ENCODE results near the gene SRI. TPM values are rescaled to one million over a fixed set of nuclear protein-coding genes. Genes with fewer than 3 reads are reported as not detected.

The SRI gene
- total RNA-seq, 2 experiments from 2014 or later = 169 TPM

DNA sequence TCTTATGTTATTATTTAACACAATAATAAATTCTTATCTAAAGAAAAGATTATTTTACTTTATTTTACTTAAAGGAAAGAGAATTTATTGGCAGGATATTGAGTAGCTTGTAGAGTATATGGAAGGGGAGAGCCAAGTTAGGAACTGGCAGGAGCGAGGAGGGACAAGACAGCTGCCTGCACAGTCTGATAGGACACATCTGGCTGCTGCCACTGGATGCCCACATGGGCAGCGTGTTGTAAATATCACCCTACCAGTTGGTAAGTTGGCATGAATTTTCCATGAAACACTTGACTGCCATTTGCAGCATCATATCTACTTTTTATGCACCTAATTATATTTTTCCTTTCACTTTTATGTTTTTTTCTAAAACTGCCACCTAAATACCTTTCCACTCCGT lies 19.6 kb downstream of the SRI start:
- H3K27me3 Mint-ChIP-seq = no peaks in the 10 kb centered on the region
- ATAC-seq (no peak), DNase-seq (no peak)
- no peak overlapping the region for H3K4me3 Mint-ChIP-seq
- ChIA-PET CTCF (no interaction called here), POLR2A (no interaction called here)
- TF ChIP-seq, protein P1, sequence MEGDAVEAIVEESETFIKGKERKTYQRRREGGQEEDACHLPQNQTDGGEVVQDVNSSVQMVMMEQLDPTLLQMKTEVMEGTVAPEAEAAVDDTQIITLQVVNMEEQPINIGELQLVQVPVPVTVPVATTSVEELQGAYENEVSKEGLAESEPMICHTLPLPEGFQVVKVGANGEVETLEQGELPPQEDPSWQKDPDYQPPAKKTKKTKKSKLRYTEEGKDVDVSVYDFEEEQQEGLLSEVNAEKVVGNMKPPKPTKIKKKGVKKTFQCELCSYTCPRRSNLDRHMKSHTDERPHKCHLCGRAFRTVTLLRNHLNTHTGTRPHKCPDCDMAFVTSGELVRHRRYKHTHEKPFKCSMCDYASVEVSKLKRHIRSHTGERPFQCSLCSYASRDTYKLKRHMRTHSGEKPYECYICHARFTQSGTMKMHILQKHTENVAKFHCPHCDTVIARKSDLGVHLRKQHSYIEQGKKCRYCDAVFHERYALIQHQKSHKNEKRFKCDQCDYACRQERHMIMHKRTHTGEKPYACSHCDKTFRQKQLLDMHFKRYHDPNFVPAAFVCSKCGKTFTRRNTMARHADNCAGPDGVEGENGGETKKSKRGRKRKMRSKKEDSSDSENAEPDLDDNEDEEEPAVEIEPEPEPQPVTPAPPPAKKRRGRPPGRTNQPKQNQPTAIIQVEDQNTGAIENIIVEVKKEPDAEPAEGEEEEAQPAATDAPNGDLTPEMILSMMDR (IDR thresholded peaks at IDR 0.05) = no peak
- peaks cover 23% of the 10 kb centered on the region for H3K36me3 Mint-ChIP-seq (ENCODE audit: low read depth)
- no peak overlapping the region for H3K27ac Mint-ChIP-seq
- peaks cover 21% of the 10 kb centered on the region for H3K4me1 Mint-ChIP-seq (ENCODE audit: low read depth)
- no peaks in the 10 kb centered on the region for H3K9me3 Mint-ChIP-seq
- intact Hi-C loops (cut with micrococcal nuclease) = no loop called here

DNA sequence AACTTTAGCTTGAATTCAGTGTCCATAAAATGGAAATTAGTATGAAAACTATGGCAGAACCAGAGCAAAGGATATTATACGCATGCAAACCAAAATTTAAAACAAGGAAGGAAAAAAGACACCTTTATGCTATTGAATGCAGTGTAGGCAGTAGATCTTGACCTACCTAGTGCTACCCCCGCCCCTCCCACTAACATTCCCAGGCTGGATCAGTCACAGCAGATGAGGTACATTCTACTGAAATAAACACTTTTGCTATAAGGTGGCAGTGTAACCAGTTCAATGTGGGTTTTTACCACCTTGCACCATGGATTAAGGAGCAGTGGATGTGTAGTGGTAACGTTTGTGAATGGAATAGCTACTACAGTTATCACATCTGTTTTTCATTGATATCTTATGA lies 27.9 kb downstream of the SRI start:
- no peaks in the 10 kb centered on the region for H3K4me1 Mint-ChIP-seq (ENCODE audit: low read depth)
- H3K36me3 Mint-ChIP-seq (ENCODE audit: low read depth) = no peaks in the 10 kb centered on the region
- ChIA-PET CTCF (interaction anchor here (0.9 kb wide), 1 partner anchor 25 kb away, joined by 3 read pairs; no protein-coding TSS in a partner anchor), POLR2A (no interaction called here)
- no peaks in the 10 kb centered on the region for H3K27me3 Mint-ChIP-seq
- TF ChIP-seq, protein P1 (IDR thresholded peaks at IDR 0.05) = no peak
- ATAC-seq (no peak), DNase-seq (no peak)
- H3K9me3 Mint-ChIP-seq = no peaks in the 10 kb centered on the region
- no peak overlapping the region for H3K27ac Mint-ChIP-seq
- intact Hi-C loops (cut with micrococcal nuclease) = no loop called here
- no peak overlapping the region for H3K4me3 Mint-ChIP-seq

DNA sequence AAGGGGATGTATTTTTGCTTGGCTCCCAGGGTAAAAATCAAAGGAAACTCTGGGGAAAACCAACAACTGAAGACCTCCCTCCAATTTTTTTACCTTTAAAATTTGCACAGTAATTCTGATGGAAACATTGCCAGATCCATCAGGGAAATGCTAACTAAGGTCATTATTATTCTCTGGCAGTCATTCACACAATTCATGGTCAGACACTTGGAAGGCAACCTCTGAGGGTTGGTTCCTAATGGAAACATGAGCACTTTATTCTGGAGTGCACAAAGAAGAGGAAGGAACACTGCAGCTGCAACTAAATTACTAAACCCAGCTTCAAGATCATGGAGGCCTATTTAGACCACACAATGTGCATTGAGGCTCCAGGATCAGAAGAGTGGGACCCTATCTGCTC lies 34.2 kb downstream of the SRI start:
- intact Hi-C loops (cut with micrococcal nuclease) = no loop called here
- Mint-ChIP-seq H3K9me3 (no peaks in the 10 kb centered on the region), H3K4me3 (no peak overlapping the region), H3K27me3 (no peaks in the 10 kb centered on the region), H3K27ac (no peak overlapping the region), H3K36me3 (ENCODE audit: low read depth) (no peaks in the 10 kb centered on the region), H3K4me1 (ENCODE audit: low read depth) (no peaks in the 10 kb centered on the region)
- ChIA-PET POLR2A (no interaction called here), CTCF (no interaction called here)
- DNase-seq (no peak), ATAC-seq (no peak)
- TF ChIP-seq, protein P1 (IDR thresholded peaks at IDR 0.05) = no peak

DNA sequence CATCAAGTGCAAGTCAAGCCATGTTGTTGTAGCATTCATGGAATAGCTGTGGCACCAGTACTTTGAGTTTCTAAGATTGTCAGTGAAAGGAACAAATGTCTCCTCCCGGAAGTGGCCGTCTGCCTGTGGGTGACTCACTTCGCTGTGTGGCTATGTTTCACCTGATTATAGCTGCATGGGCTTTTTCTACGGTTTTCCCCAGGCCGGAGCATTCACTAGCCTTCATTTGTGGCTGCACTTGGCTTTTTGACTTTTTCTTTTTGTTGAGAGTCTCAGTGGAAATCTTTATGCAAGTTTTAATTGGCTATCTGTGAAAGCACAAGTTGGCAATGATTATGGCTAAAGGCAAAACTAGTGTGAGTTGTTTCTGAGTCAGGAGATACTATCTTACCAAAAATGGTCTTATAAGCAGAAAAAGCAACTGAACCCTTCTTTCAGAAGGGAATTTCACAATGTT lies 35.0 kb downstream of the SRI start:
- ATAC-seq (no peak), DNase-seq (peak; percentile 4)
- TF ChIP-seq, protein P1 (IDR thresholded peaks at IDR 0.05) = no peak
- H3K9me3 Mint-ChIP-seq = no peaks in the 10 kb centered on the region
- CTCF ChIA-PET = no interaction called here
- H3K4me3 Mint-ChIP-seq = no peak overlapping the region
- POLR2A ChIA-PET = no interaction called here
- no peak overlapping the region for H3K27ac Mint-ChIP-seq
- no peaks in the 10 kb centered on the region for H3K27me3 Mint-ChIP-seq
- intact Hi-C loops (cut with micrococcal nuclease) = no loop called here
- H3K4me1 Mint-ChIP-seq (ENCODE audit: low read depth) = no peaks in the 10 kb centered on the region
- H3K36me3 Mint-ChIP-seq (ENCODE audit: low read depth) = no peaks in the 10 kb centered on the region

DNA sequence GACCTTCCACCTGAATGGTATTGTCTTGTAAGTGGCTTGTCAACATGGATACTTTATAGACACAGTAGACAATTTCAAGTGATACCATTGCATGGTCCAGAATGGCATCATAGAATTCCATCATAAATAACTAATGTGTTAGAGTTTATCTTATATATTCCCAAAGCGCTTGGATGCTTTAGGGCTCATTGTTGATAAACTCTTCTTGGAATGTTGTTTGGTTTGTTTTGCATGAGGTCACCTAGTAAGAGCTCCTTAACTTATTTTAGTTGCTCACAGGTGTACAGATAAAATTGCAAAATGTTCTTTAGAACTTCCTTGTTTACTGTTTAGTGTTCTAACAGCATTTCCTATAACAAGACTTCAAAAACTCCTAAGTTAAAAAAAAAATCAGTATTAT lies 36.8 kb downstream of the SRI start:
- Mint-ChIP-seq H3K27me3 (no peaks in the 10 kb centered on the region), H3K4me3 (no peak overlapping the region), H3K4me1 (ENCODE audit: low read depth) (no peaks in the 10 kb centered on the region), H3K27ac (no peak overlapping the region), H3K9me3 (no peaks in the 10 kb centered on the region), H3K36me3 (ENCODE audit: low read depth) (no peaks in the 10 kb centered on the region)
- ChIA-PET CTCF (no interaction called here), POLR2A (interaction anchor here (0.6 kb wide), 1 partner anchor 12 kb away, joined by 3 read pairs; no protein-coding TSS in a partner anchor)
- intact Hi-C loops (cut with micrococcal nuclease) = no loop called here
- TF ChIP-seq, protein P1 (IDR thresholded peaks at IDR 0.05) = no peak
- DNase-seq (no peak), ATAC-seq (no peak)
